Measurements from ENCODE around the gene ARL5B.
"Not testable (repeated sequence)": the region's sequence is repeated elsewhere in the genome, so short reads cannot be mapped to it uniquely, and the experiment has no call there.

The ARL5B gene

GRCh38 chr10:18659125-18659818, at the start of gene ARL5B:
ARL5B (plus strand) TSS chr10:18659431; CDS start chr10:18659638, 207 bp downstream.
- DNase-seq (ENCODE audit: low spot score): peak; percentile 98

- peak; percentile 91 for DNase-seq (ENCODE audit: low spot score)
Measured at GRCh38 chr10:18610517-18610916, 48.7 kb upstream of the ARL5B start.

- DNase-seq (ENCODE audit: low spot score): no peak
Measured at GRCh38 chr10:18611168-18611567, 48.1 kb upstream of the ARL5B start.

- no peak for DNase-seq (ENCODE audit: low spot score)
Measured at GRCh38 chr10:18615618-18616017, 43.6 kb upstream of the ARL5B start.

GRCh38 chr10:18616337-18616736, 42.9 kb upstream of the ARL5B start:
- DNase-seq (ENCODE audit: low spot score): no peak

GRCh38 chr10:18619016-18619415, 40.2 kb upstream of the ARL5B start:
- no peak for DNase-seq (ENCODE audit: low spot score)

GRCh38 chr10:18620856-18621255, 38.4 kb upstream of the ARL5B start:
- DNase-seq (ENCODE audit: low spot score): no peak

- not testable (repeated sequence) for DNase-seq (ENCODE audit: low spot score)
Measured at GRCh38 chr10:18623671-18624070, 35.6 kb upstream of the ARL5B start.

- no peak for DNase-seq (ENCODE audit: low spot score)
Measured at GRCh38 chr10:18625886-18626285, 33.3 kb upstream of the ARL5B start.

- peak; percentile 71 for DNase-seq (ENCODE audit: low spot score)
Measured at GRCh38 chr10:18627452-18628018, 31.7 kb upstream of the ARL5B start.

GRCh38 chr10:18632500-18632899, 26.7 kb upstream of the ARL5B start:
- not testable (repeated sequence) for DNase-seq (ENCODE audit: low spot score)

GRCh38 chr10:18635995-18636394, 23.2 kb upstream of the ARL5B start:
- DNase-seq (ENCODE audit: low spot score): no peak

- DNase-seq (ENCODE audit: low spot score): not testable (repeated sequence)
Measured at GRCh38 chr10:18637400-18637799, 21.8 kb upstream of the ARL5B start.

GRCh38 chr10:18639719-18640118, 19.5 kb upstream of the ARL5B start:
- DNase-seq (ENCODE audit: low spot score): not testable (repeated sequence)

- DNase-seq (ENCODE audit: low spot score): no peak
Measured at GRCh38 chr10:18647151-18647550, 12.1 kb upstream of the ARL5B start.

GRCh38 chr10:18647945-18648344, 11.3 kb upstream of the ARL5B start:
- DNase-seq (ENCODE audit: low spot score): no peak

- no peak for DNase-seq (ENCODE audit: low spot score)
Measured at GRCh38 chr10:18649364-18649959, 9.8 kb upstream of the ARL5B start.

- DNase-seq (ENCODE audit: low spot score): peak; percentile 5
Measured at GRCh38 chr10:18650404-18650997, 8.7 kb upstream of the ARL5B start.

- DNase-seq (ENCODE audit: low spot score): peak; percentile 84
Measured at GRCh38 chr10:18651324-18652007, 7.8 kb upstream of the ARL5B start, which contains the start of gene NSUN6. NSUN6 (minus strand) TSS chr10:18651587; CDS start chr10:18651203, 384 bp downstream.

GRCh38 chr10:18653112-18653511, 6.1 kb upstream of the ARL5B start:
- no peak for DNase-seq (ENCODE audit: low spot score)

GRCh38 chr10:18656724-18657123, 2.5 kb upstream of the ARL5B start:
- no peak for DNase-seq (ENCODE audit: low spot score)
